Neural cell (in vitro differentiated cells): ENCODE measurements around the gene TPSAB1. TPM values are rescaled to one million over a fixed set of nuclear protein-coding genes. Genes with fewer than 3 reads are reported as not detected.
"Not testable (repeated sequence)": the region's sequence is repeated elsewhere in the genome, so short reads cannot be mapped to it uniquely, and the experiment has no call there.

Experiments
- H2AFZ ChIP-seq: fragments of 200-600, 300-800 bp; sonication (generic), shearing (Covaris generic); 2 replicates; pipeline ENCODE4 v1.6.0; 2014; ENCODE audit warnings: low read depth, mild to moderate bottlenecking, antibody characterized with exemption, low read length, moderate library complexity
- H3F3A ChIP-seq: fragments of 200-600 bp; shearing (Covaris generic); 2 replicates; pipeline ENCODE4 v1.6.1; 2016; ENCODE audit warnings: mild to moderate bottlenecking, moderate library complexity, mixed read lengths, antibody characterized with exemption, low read length; ENCODE audit not compliant: insufficient read depth, poor library complexity, severe bottlenecking
- H3K27ac ChIP-seq: fragments of 200-600, 300-800 bp; sonication (generic), shearing (Covaris generic); 2 replicates; pipeline ENCODE4 v1.5.1; 2014; ENCODE audit warnings: mild to moderate bottlenecking, low read length, moderate library complexity
- H3K27me3 ChIP-seq: fragments of 300-800, 200-600 bp; sonication (generic), shearing (Covaris generic); 2 replicates; pipeline ENCODE4 v1.6.0; 2014; ENCODE audit warnings: mild to moderate bottlenecking, low read depth, low read length, moderate library complexity; ENCODE audit not compliant: insufficient read depth
- H3K36me3 ChIP-seq: fragments of 300-800, 200-600 bp; sonication (generic), shearing (Covaris generic); 2 replicates; pipeline ENCODE4 v1.5.1; 2014; ENCODE audit warnings: mild to moderate bottlenecking, antibody characterized with exemption, low read length, moderate library complexity; ENCODE audit not compliant: insufficient read depth
- H3K4me2 ChIP-seq: fragments of 300-800, 200-600 bp; sonication (generic), shearing (Covaris generic); 2 replicates; pipeline ENCODE4 v1.6.0; 2014; ENCODE audit warnings: mild to moderate bottlenecking, low read length
- H3K4me3 ChIP-seq: fragments of 300-800, 200-600 bp; sonication (generic), shearing (Covaris generic); 2 replicates; pipeline ENCODE4 v1.5.1; 2014; ENCODE audit warnings: mild to moderate bottlenecking, low read length, moderate library complexity
- H3K79me2 ChIP-seq: fragments of 200-600 bp; shearing (Covaris generic); replicated peaks from 2 replicates; pipeline ENCODE4 v1.6.0; 2014; ENCODE audit warnings: mild to moderate bottlenecking, low read length, moderate library complexity; ENCODE audit not compliant: insufficient read depth
- H3K9ac ChIP-seq: fragments of 300-800, 200-600 bp; sonication (generic), shearing (Covaris generic); 2 replicates; pipeline ENCODE4 v1.6.1; 2016; ENCODE audit warnings: mild to moderate bottlenecking, low read length, mixed read lengths
- H3K9me2 ChIP-seq: fragments of 200-600 bp; shearing (Covaris generic); 2 replicates; pipeline ENCODE4 v1.6.1; 2016; ENCODE audit warnings: mild to moderate bottlenecking, low read length, mixed read lengths; ENCODE audit not compliant: insufficient read depth
- H3K9me3 ChIP-seq: fragments of 200-600, 300-800 bp; sonication (generic), shearing (Covaris generic); 2 replicates; pipeline ENCODE4 v1.6.1; 2016; ENCODE audit warnings: mild to moderate bottlenecking, mixed run types, low read length, moderate library complexity, mixed read lengths
- H4K20me1 ChIP-seq: fragments of 200-600 bp; shearing (Covaris generic); 2 replicates; pipeline ENCODE4 v1.6.1; 2016; ENCODE audit warnings: mild to moderate bottlenecking, mixed run types; ENCODE audit not compliant: insufficient read depth
- CTCF ChIP-seq: fragments of 450-650 bp; IDR thresholded peaks from 2 replicates; pipeline ENCODE4 v1.5.1; 2014; ENCODE audit warnings: antibody characterized with exemption, mild to moderate bottlenecking, moderate library complexity; ENCODE audit not compliant: poor library complexity, severe bottlenecking
- EP300 ChIP-seq: fragments of 450-650 bp; conservative IDR thresholded peaks from 2 replicates; pipeline ENCODE4 v1.6.1; 2014; ENCODE audit warnings: antibody characterized with exemption, mild to moderate bottlenecking, moderate library complexity; ENCODE audit not compliant: poor library complexity, severe bottlenecking
- EZH2 ChIP-seq: fragments of 200-600, 300-800 bp; shearing (Covaris generic), sonication (generic); IDR thresholded peaks from 2 replicates; pipeline ENCODE4 v1.6.1; 2014; ENCODE audit warnings: antibody characterized with exemption, low read length, borderline replicate concordance, mild to moderate bottlenecking; ENCODE audit not compliant: insufficient read depth, poor library complexity, severe bottlenecking
- MXI1 ChIP-seq: fragments of 450-650 bp; conservative IDR thresholded peaks from 2 replicates; pipeline ENCODE4 v1.6.1; 2014; ENCODE audit warnings: antibody characterized with exemption, mild to moderate bottlenecking; ENCODE audit not compliant: poor library complexity, severe bottlenecking
- POLR2AphosphoS5 ChIP-seq: IDR thresholded peaks from 2 replicates; pipeline ENCODE4 v1.6.1; 2012
- RAD21 ChIP-seq: fragments of 450-650 bp; conservative IDR thresholded peaks from 2 replicates; pipeline ENCODE4 v1.6.1; 2014; ENCODE audit warnings: antibody characterized with exemption, mild to moderate bottlenecking, moderate library complexity
- SMC3 ChIP-seq: fragments of 450-650 bp; conservative IDR thresholded peaks from 2 replicates; pipeline ENCODE4 v1.6.1; 2014; ENCODE audit warnings: antibody characterized with exemption, mild to moderate bottlenecking, moderate library complexity; ENCODE audit not compliant: poor library complexity
- TAF1 ChIP-seq: IDR thresholded peaks from 2 replicates; pipeline ENCODE4 v1.6.1; 2012; ENCODE audit warnings: low read depth
- polyA plus RNA-seq: library from polyadenylated mRNA; depleted of rRNA; stranded (reverse); fragments of >200 nt; gene quantifications from 2 replicates; pipeline ENCODE4 v1.2.3, GENCODE V29; 2014
- TF ChIP-seq, protein P1 (sequence below): IDR thresholded peaks from 2 replicates; pipeline ENCODE4 v1.6.1; 2012; ENCODE audit warnings: borderline replicate concordance

Gene TPSAB1
- polyA plus RNA-seq, 1 donor from 2014 or later = not detected

DNA sequence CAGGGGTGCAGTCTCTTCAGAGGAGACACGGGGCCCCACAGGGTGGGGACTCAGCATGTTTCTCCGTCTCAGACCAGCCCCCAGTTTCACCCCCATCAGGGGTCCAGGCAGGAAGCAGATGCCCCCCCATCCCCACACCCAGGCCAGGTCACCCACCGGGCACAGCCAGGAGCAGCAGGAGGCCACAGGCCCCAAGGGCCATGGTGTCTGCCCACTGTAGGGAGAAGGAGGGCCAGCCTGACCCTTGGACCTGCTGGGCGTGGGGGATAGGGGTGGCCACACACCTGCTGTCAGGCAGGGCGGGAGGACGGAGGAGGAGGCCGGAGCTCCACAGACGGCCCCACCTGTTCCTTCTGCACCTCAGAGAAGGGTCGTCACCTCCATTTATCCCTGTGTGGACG lies 15.5 kb upstream of the TPSAB1 start, which contains the start of gene TPSG1:
Gene TPSG1, minus strand, starts transcription at position 218 of the 401 bp plus-strand sequence. Its CDS starts 16 bp downstream, at position 202.
- Histone ChIP-seq H3K4me2 (no peak within 1 kb of the TSS), H3K27ac (no peak within 1 kb of the TSS), H3K36me3 (no peaks in the 10 kb centered on the region), H3K79me2 (no peaks in the 10 kb centered on the region), H3F3A (no peaks in the 10 kb centered on the region), H3K9me2 (no peaks in the 10 kb centered on the region), H4K20me1 (no peaks in the 10 kb centered on the region), H3K27me3 (no peaks in the 10 kb centered on the region), H3K9me3 (no peaks in the 10 kb centered on the region), H3K9ac (no peak within 1 kb of the TSS), H3K4me3 (no peak within 1 kb of the TSS), H2AFZ (no peak within 1 kb of the TSS)
- no peak for TF ChIP-seq RAD21
- TF ChIP-seq MXI1 = no peak
- TF ChIP-seq EZH2 = no peak
- TF ChIP-seq TAF1 = no peak
- TF ChIP-seq POLR2AphosphoS5 = no peak
- TF ChIP-seq, protein P1, sequence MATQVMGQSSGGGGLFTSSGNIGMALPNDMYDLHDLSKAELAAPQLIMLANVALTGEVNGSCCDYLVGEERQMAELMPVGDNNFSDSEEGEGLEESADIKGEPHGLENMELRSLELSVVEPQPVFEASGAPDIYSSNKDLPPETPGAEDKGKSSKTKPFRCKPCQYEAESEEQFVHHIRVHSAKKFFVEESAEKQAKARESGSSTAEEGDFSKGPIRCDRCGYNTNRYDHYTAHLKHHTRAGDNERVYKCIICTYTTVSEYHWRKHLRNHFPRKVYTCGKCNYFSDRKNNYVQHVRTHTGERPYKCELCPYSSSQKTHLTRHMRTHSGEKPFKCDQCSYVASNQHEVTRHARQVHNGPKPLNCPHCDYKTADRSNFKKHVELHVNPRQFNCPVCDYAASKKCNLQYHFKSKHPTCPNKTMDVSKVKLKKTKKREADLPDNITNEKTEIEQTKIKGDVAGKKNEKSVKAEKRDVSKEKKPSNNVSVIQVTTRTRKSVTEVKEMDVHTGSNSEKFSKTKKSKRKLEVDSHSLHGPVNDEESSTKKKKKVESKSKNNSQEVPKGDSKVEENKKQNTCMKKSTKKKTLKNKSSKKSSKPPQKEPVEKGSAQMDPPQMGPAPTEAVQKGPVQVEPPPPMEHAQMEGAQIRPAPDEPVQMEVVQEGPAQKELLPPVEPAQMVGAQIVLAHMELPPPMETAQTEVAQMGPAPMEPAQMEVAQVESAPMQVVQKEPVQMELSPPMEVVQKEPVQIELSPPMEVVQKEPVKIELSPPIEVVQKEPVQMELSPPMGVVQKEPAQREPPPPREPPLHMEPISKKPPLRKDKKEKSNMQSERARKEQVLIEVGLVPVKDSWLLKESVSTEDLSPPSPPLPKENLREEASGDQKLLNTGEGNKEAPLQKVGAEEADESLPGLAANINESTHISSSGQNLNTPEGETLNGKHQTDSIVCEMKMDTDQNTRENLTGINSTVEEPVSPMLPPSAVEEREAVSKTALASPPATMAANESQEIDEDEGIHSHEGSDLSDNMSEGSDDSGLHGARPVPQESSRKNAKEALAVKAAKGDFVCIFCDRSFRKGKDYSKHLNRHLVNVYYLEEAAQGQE = no peak
- no peak for TF ChIP-seq SMC3
- no peak for TF ChIP-seq EP300
- no peak for TF ChIP-seq CTCF

DNA sequence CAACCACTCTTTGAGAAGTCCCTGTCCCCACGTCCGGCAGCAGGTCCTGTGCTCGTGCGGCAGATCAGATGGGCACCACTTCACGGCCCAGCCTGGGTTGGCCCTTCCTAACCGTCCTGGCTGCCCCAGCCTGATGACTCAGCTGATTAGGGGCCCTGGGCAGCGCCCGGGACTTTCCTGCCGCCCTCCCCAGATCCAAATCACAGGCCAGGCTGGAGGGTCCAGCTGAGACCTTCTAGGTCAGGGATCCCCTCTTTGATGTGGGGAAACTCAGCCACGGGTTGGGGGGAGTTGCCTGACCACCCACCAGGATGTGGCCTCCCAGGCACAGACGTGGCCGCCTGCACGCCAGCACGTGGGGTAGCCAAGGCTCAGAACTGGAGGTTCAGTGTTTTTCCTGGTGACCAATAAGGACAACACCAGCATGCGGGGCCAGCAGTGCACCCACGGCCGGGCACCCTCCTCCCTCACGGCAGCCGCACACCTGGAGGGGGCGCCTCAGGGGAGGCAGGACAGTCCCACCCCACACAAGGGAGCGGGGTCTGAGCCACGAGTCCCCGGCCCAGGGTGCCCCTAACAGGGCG lies 14.7 kb upstream of the TPSAB1 start:
- H3K9me3 ChIP-seq, H3K9me2 ChIP-seq, H3K4me3 ChIP-seq, H2AFZ ChIP-seq, H3K9ac ChIP-seq, H3K4me2 ChIP-seq, H3K79me2 ChIP-seq, H3K27me3 ChIP-seq, H3F3A ChIP-seq, H3K36me3 ChIP-seq, H4K20me1 ChIP-seq, H3K27ac ChIP-seq: not testable (repeated sequence)

- not testable (repeated sequence) for H3K9ac ChIP-seq, H3F3A ChIP-seq
Measured at GRCh38 chr16:1226692-1227091, 13.8 kb upstream of the TPSAB1 start.

DNA sequence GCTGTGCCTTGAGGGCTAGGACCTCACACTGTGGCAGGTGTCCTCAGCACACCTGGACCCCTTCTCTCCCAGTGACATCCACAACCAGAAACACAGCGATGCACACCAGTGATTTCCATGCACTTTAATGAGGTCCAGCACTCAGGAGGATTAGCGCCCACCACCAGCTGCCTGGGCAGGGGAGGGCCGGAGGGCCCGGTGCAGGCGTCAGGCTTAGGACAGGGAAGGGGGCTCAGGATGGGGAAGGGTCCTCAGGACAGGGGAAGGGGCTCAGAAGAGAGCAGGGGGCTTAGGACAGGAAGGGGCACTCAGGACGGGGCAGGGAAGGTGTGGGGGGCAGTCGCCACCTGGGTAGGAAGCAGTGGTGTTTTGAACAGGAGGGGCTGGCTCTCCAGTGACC lies 12.3 kb upstream of the TPSAB1 start:
- H3K27ac ChIP-seq, H2AFZ ChIP-seq, H3K4me3 ChIP-seq, H3K4me2 ChIP-seq, H4K20me1 ChIP-seq, H3K9ac ChIP-seq, H3F3A ChIP-seq, H3K79me2 ChIP-seq, H3K27me3 ChIP-seq, H3K9me2 ChIP-seq, H3K36me3 ChIP-seq, H3K9me3 ChIP-seq: not testable (repeated sequence)

More at GRCh38 chr16:1226692-1227091, 13.8 kb upstream of the TPSAB1 start:
- H3K4me3 ChIP-seq, H3K27ac ChIP-seq, H3K27me3 ChIP-seq, H3K36me3 ChIP-seq, H2AFZ ChIP-seq, H3K79me2 ChIP-seq, H3K9me3 ChIP-seq, H3K9me2 ChIP-seq, H4K20me1 ChIP-seq, H3K4me2 ChIP-seq: not testable (repeated sequence)

DNA sequence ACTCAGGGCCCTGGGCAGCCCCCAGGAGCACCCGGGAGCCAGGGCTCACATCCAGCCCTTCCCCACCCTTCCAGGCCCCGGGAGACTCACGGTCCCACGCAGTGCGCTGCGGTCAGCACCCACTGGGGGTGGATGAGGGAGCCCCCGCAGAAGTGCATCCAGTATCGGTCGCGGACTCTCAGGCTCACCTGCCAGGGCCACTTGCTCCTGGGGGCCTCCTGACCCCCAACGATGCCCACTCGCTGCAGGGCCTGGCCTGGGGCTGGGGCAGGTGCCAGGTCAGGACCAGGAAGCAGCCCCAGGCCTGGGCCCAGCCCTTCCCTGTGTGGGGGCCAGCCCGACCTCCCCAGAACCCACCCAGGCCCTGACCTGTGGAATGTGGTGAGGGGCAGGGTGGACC lies 11.0 kb upstream of the TPSAB1 start:
- H3K4me2 ChIP-seq, H2AFZ ChIP-seq, H3K27ac ChIP-seq, H3K9ac ChIP-seq, H3K36me3 ChIP-seq, H4K20me1 ChIP-seq, H3K9me3 ChIP-seq, H3K9me2 ChIP-seq, H3K79me2 ChIP-seq, H3K4me3 ChIP-seq, H3F3A ChIP-seq, H3K27me3 ChIP-seq: not testable (repeated sequence)
